ENCODE results near the gene PSG1.
"Not testable (repeated sequence)": the region's sequence is repeated elsewhere in the genome, so short reads cannot be mapped to it uniquely, and the experiment has no call there.

Gene PSG1

GRCh38 chr19:42911731-42912130, 32.2 kb upstream of the PSG1 start:
- not testable (repeated sequence) for H3K4me1 ChIP-seq (ENCODE audit: control insufficient read depth, insufficient read depth, low read length); H3K36me3 ChIP-seq (ENCODE audit: insufficient read depth, low read length); H3K4me3 ChIP-seq (ENCODE audit: low read length); H3K9me3 ChIP-seq (replicated peaks; ENCODE audit: low read length); H3K4me2 ChIP-seq (ENCODE audit: low read length); H3K27me3 ChIP-seq (ENCODE audit: control insufficient read depth, insufficient read depth, low read length); H3K9ac ChIP-seq (ENCODE audit: low read depth, low read length)

GRCh38 chr19:42906162-42906561, 26.6 kb upstream of the PSG1 start:
- not testable (repeated sequence) for H3K4me1 ChIP-seq (ENCODE audit: control insufficient read depth, insufficient read depth, low read length); H3K4me3 ChIP-seq (ENCODE audit: low read length); H3K4me2 ChIP-seq (ENCODE audit: low read length); H3K9me3 ChIP-seq (replicated peaks; ENCODE audit: low read length); H3K36me3 ChIP-seq (ENCODE audit: insufficient read depth, low read length); H3K27me3 ChIP-seq (ENCODE audit: control insufficient read depth, insufficient read depth, low read length); H3K9ac ChIP-seq (ENCODE audit: low read depth, low read length)

GRCh38 chr19:42900561-42900960, 21.0 kb upstream of the PSG1 start:
- H3K9ac ChIP-seq (ENCODE audit: low read depth, low read length); H3K4me1 ChIP-seq (ENCODE audit: control insufficient read depth, insufficient read depth, low read length); H3K36me3 ChIP-seq (ENCODE audit: insufficient read depth, low read length); H3K4me2 ChIP-seq (ENCODE audit: low read length); H3K4me3 ChIP-seq (ENCODE audit: low read length); H3K27me3 ChIP-seq (ENCODE audit: control insufficient read depth, insufficient read depth, low read length); H3K9me3 ChIP-seq (replicated peaks; ENCODE audit: low read length): not testable (repeated sequence)

- not testable (repeated sequence) for H3K4me2 ChIP-seq (ENCODE audit: low read length); H3K9ac ChIP-seq (ENCODE audit: low read depth, low read length); H3K27me3 ChIP-seq (ENCODE audit: control insufficient read depth, insufficient read depth, low read length); H3K4me1 ChIP-seq (ENCODE audit: control insufficient read depth, insufficient read depth, low read length); H3K9me3 ChIP-seq (replicated peaks; ENCODE audit: low read length); H3K4me3 ChIP-seq (ENCODE audit: low read length); H3K36me3 ChIP-seq (ENCODE audit: insufficient read depth, low read length)
Measured at GRCh38 chr19:42899674-42900073, 20.2 kb upstream of the PSG1 start.

GRCh38 chr19:42899110-42899509, 19.6 kb upstream of the PSG1 start:
- not testable (repeated sequence) for H3K9ac ChIP-seq (ENCODE audit: low read depth, low read length); H3K4me2 ChIP-seq (ENCODE audit: low read length); H3K36me3 ChIP-seq (ENCODE audit: insufficient read depth, low read length); H3K9me3 ChIP-seq (replicated peaks; ENCODE audit: low read length); H3K4me1 ChIP-seq (ENCODE audit: control insufficient read depth, insufficient read depth, low read length); H3K4me3 ChIP-seq (ENCODE audit: low read length); H3K27me3 ChIP-seq (ENCODE audit: control insufficient read depth, insufficient read depth, low read length)

GRCh38 chr19:42898656-42899055, 19.1 kb upstream of the PSG1 start:
- H3K9me3 ChIP-seq (replicated peaks; ENCODE audit: low read length); H3K4me3 ChIP-seq (ENCODE audit: low read length); H3K4me2 ChIP-seq (ENCODE audit: low read length); H3K9ac ChIP-seq (ENCODE audit: low read depth, low read length); H3K4me1 ChIP-seq (ENCODE audit: control insufficient read depth, insufficient read depth, low read length); H3K27me3 ChIP-seq (ENCODE audit: control insufficient read depth, insufficient read depth, low read length); H3K36me3 ChIP-seq (ENCODE audit: insufficient read depth, low read length): not testable (repeated sequence)

GRCh38 chr19:42897729-42898128, 18.2 kb upstream of the PSG1 start:
- not testable (repeated sequence) for H3K4me2 ChIP-seq (ENCODE audit: low read length); H3K9me3 ChIP-seq (replicated peaks; ENCODE audit: low read length); H3K9ac ChIP-seq (ENCODE audit: low read depth, low read length); H3K36me3 ChIP-seq (ENCODE audit: insufficient read depth, low read length); H3K4me3 ChIP-seq (ENCODE audit: low read length); H3K27me3 ChIP-seq (ENCODE audit: control insufficient read depth, insufficient read depth, low read length); H3K4me1 ChIP-seq (ENCODE audit: control insufficient read depth, insufficient read depth, low read length)

- not testable (repeated sequence) for H3K27me3 ChIP-seq (ENCODE audit: control insufficient read depth, insufficient read depth, low read length); H3K4me3 ChIP-seq (ENCODE audit: low read length); H3K9me3 ChIP-seq (replicated peaks; ENCODE audit: low read length); H3K4me2 ChIP-seq (ENCODE audit: low read length); H3K36me3 ChIP-seq (ENCODE audit: insufficient read depth, low read length); H3K9ac ChIP-seq (ENCODE audit: low read depth, low read length); H3K4me1 ChIP-seq (ENCODE audit: control insufficient read depth, insufficient read depth, low read length)
Measured at GRCh38 chr19:42890446-42890845, 10.9 kb upstream of the PSG1 start.

GRCh38 chr19:42887876-42888445, 8.4 kb upstream of the PSG1 start:
- H3K36me3 ChIP-seq (ENCODE audit: insufficient read depth, low read length); H3K4me3 ChIP-seq (ENCODE audit: low read length); H3K4me2 ChIP-seq (ENCODE audit: low read length); H3K9ac ChIP-seq (ENCODE audit: low read depth, low read length); H3K27me3 ChIP-seq (ENCODE audit: control insufficient read depth, insufficient read depth, low read length); H3K9me3 ChIP-seq (replicated peaks; ENCODE audit: low read length): not testable (repeated sequence)
- H3K4me1 ChIP-seq (ENCODE audit: control insufficient read depth, insufficient read depth, low read length), result peaks cover 15% of the 10 kb centered on the region

- H3K36me3 ChIP-seq (ENCODE audit: insufficient read depth, low read length); H3K4me2 ChIP-seq (ENCODE audit: low read length); H3K9ac ChIP-seq (ENCODE audit: low read depth, low read length); H3K9me3 ChIP-seq (replicated peaks; ENCODE audit: low read length); H3K4me3 ChIP-seq (ENCODE audit: low read length); H3K27me3 ChIP-seq (ENCODE audit: control insufficient read depth, insufficient read depth, low read length): not testable (repeated sequence)
- H3K4me1 ChIP-seq (ENCODE audit: control insufficient read depth, insufficient read depth, low read length), result peaks cover 18% of the 10 kb centered on the region
Measured at GRCh38 chr19:42882730-42883129, 3.2 kb upstream of the PSG1 start.

- H3K4me2 ChIP-seq (ENCODE audit: low read length); H3K27me3 ChIP-seq (ENCODE audit: control insufficient read depth, insufficient read depth, low read length); H3K9ac ChIP-seq (ENCODE audit: low read depth, low read length); H3K36me3 ChIP-seq (ENCODE audit: insufficient read depth, low read length); H3K4me3 ChIP-seq (ENCODE audit: low read length); H3K9me3 ChIP-seq (replicated peaks; ENCODE audit: low read length): not testable (repeated sequence)
- H3K4me1 ChIP-seq (ENCODE audit: control insufficient read depth, insufficient read depth, low read length), result peaks cover 17% of the 10 kb centered on the region
Measured at GRCh38 chr19:42882010-42882409, 2.5 kb upstream of the PSG1 start.

- H3K27me3 ChIP-seq (ENCODE audit: control insufficient read depth, insufficient read depth, low read length); H3K9me3 ChIP-seq (replicated peaks; ENCODE audit: low read length); H3K9ac ChIP-seq (ENCODE audit: low read depth, low read length); H3K4me3 ChIP-seq (ENCODE audit: low read length); H3K4me2 ChIP-seq (ENCODE audit: low read length); H3K36me3 ChIP-seq (ENCODE audit: insufficient read depth, low read length): not testable (repeated sequence)
- H3K4me1 ChIP-seq (ENCODE audit: control insufficient read depth, insufficient read depth, low read length), result peaks cover 24% of the 10 kb centered on the region
Measured at GRCh38 chr19:42881279-42881678, 1.8 kb upstream of the PSG1 start.

GRCh38 chr19:42880621-42881020, 1.1 kb upstream of the PSG1 start:
- not testable (repeated sequence) for H3K27me3 ChIP-seq (ENCODE audit: control insufficient read depth, insufficient read depth, low read length); H3K4me2 ChIP-seq (ENCODE audit: low read length); H3K9me3 ChIP-seq (replicated peaks; ENCODE audit: low read length); H3K4me3 ChIP-seq (ENCODE audit: low read length); H3K9ac ChIP-seq (ENCODE audit: low read depth, low read length); H3K36me3 ChIP-seq (ENCODE audit: insufficient read depth, low read length)
- H3K4me1 ChIP-seq (ENCODE audit: control insufficient read depth, insufficient read depth, low read length), result peaks cover 31% of the 10 kb centered on the region
